ENCODE data around the gene TMEM225B.

GRCh38 chr7:99553039-99553438 is 45.0 kb upstream of the TMEM225B start:
- TF ChIP-seq CTCF (IDR thresholded peaks at IDR 0.05), result no peak
- no peak for TF ChIP-seq POLR2A (IDR thresholded peaks at IDR 0.05)
